Keratinocyte (primary cell): ENCODE results near the gene DUSP3. TPM values are rescaled to one million over a fixed set of nuclear protein-coding genes. Genes with fewer than 3 reads are reported as not detected.

ENCODE experiments used
- DNase-seq: peaks from one replicate; pipeline ENCODE4 v3.0.0-alpha.2; 2011; ENCODE audit warnings: low read depth, missing footprints, low spot score
- FAIRE-seq: peaks from 2 replicates; lab custom pipeline; 2011; peaks lifted over from hg19 to GRCh38; lab: Jason Lieb, UNC
- H2AFZ ChIP-seq: 2 replicates; pipeline ENCODE4 v1.6.0; 2012; ENCODE audit warnings: low read length, control low read depth, inconsistent platforms; ENCODE audit not compliant: control insufficient read depth
- H3K27ac ChIP-seq: 2 replicates; pipeline ENCODE4 v1.5.1; 2011; ENCODE audit warnings: low read length; ENCODE audit not compliant: control insufficient read depth, insufficient read depth
- H3K27me3 ChIP-seq: 3 replicates; pipeline ENCODE4 v1.6.0; 2011; ENCODE audit warnings: low read length; ENCODE audit not compliant: control insufficient read depth, insufficient read depth; ENCODE audit errors: extremely low read depth
- H3K36me3 ChIP-seq, 2 experiments: 2 replicates in 1 of 2; 3 replicates in 1 of 2; pipeline ENCODE4 v1.5.1; 2011; ENCODE audit warnings: low read length in 2 of 2, mild to moderate bottlenecking in 1 of 2; ENCODE audit not compliant: control insufficient read depth in 2 of 2, insufficient read depth in 2 of 2; ENCODE audit errors: extremely low read depth in 1 of 2
- H3K4me1 ChIP-seq: 3 replicates; pipeline ENCODE4 v1.5.1; 2011; ENCODE audit warnings: low read length; ENCODE audit not compliant: control insufficient read depth, insufficient read depth; ENCODE audit errors: extremely low read depth
- H3K4me2 ChIP-seq: 3 replicates; pipeline ENCODE4 v1.6.0; 2011; ENCODE audit warnings: low read depth, low read length; ENCODE audit not compliant: control insufficient read depth, insufficient read depth; ENCODE audit errors: extremely low read depth
- H3K4me3 ChIP-seq, 3 experiments: fragments of 200-600 bp in 1 of 3; sonication (generic) in 1 of 3; 2 replicates in 2 of 3; 3 replicates in 1 of 3; pipeline ENCODE4 v1.5.1; 2011 to 2016; ENCODE audit warnings: low read length in 3 of 3, mild to moderate bottlenecking in 3 of 3, control low read depth in 2 of 3, inconsistent platforms in 1 of 3, low read depth in 1 of 3, mixed read lengths in 1 of 3, mixed run types in 1 of 3, moderate library complexity in 1 of 3; ENCODE audit not compliant: control insufficient read depth in 2 of 3, insufficient read depth in 2 of 3; ENCODE audit errors: extremely low read depth in 1 of 3
- H3K79me2 ChIP-seq: 2 replicates; pipeline ENCODE4 v1.6.0; 2012; ENCODE audit warnings: low read length; ENCODE audit not compliant: control insufficient read depth, insufficient read depth
- H3K9ac ChIP-seq: 3 replicates; pipeline ENCODE4 v1.6.0; 2011; ENCODE audit warnings: low read length; ENCODE audit not compliant: control insufficient read depth, insufficient read depth; ENCODE audit errors: extremely low read depth
- H3K9me1 ChIP-seq: 3 replicates; pipeline ENCODE4 v1.6.0; 2011; ENCODE audit warnings: low read length; ENCODE audit not compliant: control insufficient read depth, insufficient read depth; ENCODE audit errors: extremely low read depth
- H3K9me3 ChIP-seq: 2 replicates; pipeline ENCODE4 v1.5.1; 2012; ENCODE audit warnings: low read depth, low read length; ENCODE audit not compliant: control insufficient read depth
- H4K20me1 ChIP-seq: 3 replicates; pipeline ENCODE4 v1.6.0; 2011; ENCODE audit warnings: low read length; ENCODE audit not compliant: control insufficient read depth, insufficient read depth; ENCODE audit errors: extremely low read depth
- CTCF ChIP-seq, 3 experiments: IDR thresholded peaks in 1 of 3; conservative IDR thresholded peaks in 1 of 3; optimal IDR thresholded peaks in 1 of 3; 2 replicates in 2 of 3; 3 replicates in 1 of 3; pipeline versions ENCODE3 to v1.5.1; 2011; ENCODE audit warnings: low read length in 3 of 3, mild to moderate bottlenecking in 3 of 3, moderate library complexity in 2 of 3, control low read depth in 1 of 3, inconsistent platforms in 1 of 3; ENCODE audit not compliant: insufficient read depth in 2 of 3; ENCODE audit errors: extremely low read depth in 1 of 3
- EZH2 ChIP-seq: IDR thresholded peaks from one replicate; pipeline ENCODE4 v1.6.1; 2012; ENCODE audit warnings: inconsistent platforms, mild to moderate bottlenecking, low read length, moderate library complexity
- dilution Hi-C: fragments of 300-500 bp; cut with MboI; formaldehyde crosslinking; loops from one replicate; pipeline ENCODE4 v1.7.0; 2020; ENCODE audit warnings: low sequenced_read_pairs; ENCODE audit not compliant: extremely low pct_ligation_motif_present
- polyA plus RNA-seq, 5 experiments: library from polyadenylated mRNA; depleted of rRNA in 3 of 5; stranded (reverse) in 3 of 5; stranded (forward) in 1 of 5; unstranded in 1 of 5; fragments of >200 nt; gene quantifications; 1 replicate in 1 of 5; 2 replicates in 3 of 5; 3 replicates in 1 of 5; pipeline versions ENCODE4 v1.2.1 to v1.2.3, GENCODE V29; 2011 to 2012; ENCODE audit warnings: missing spikeins in 2 of 5, low read depth in 1 of 5, low replicate concordance in 1 of 5

DUSP3 gene
- polyA plus RNA-seq, 1 donor (not counting 4 experiments of a cell fraction or from before 2014, with no cell fraction given): 39.2 TPM

GRCh38 chr17:43814714-43815113 lies 35.9 kb upstream of the DUSP3 start:
- TF ChIP-seq CTCF (optimal IDR thresholded peaks at IDR 0.05 in 1 of 3, IDR thresholded peaks at IDR 0.05 in 1 of 3, conservative IDR thresholded peaks at IDR 0.05 in 1 of 3; ENCODE audit: extremely low read depth in 1 of 3, insufficient read depth in 2 of 3, low read length in 3 of 3): no peak
- no peak for TF ChIP-seq EZH2
- Histone ChIP-seq H3K4me1 (peaks cover 9% of the 10 kb centered on the region), H3K36me3 (peaks cover 26 to 32% of the 10 kb centered on the region in 2 experiments), H3K4me2 (no peak overlapping the region), H2AFZ (no peak overlapping the region), H3K27me3 (no peaks in the 10 kb centered on the region), H3K9me1 (no peaks in the 10 kb centered on the region), H3K9me3 (no peaks in the 10 kb centered on the region), H4K20me1 (no peaks in the 10 kb centered on the region), H3K4me3 (no peak overlapping the region), H3K9ac (no peak overlapping the region), H3K79me2 (no peaks in the 10 kb centered on the region), H3K27ac (no peak overlapping the region)
- FAIRE-seq (peak; percentile 41), DNase-seq (no peak)
- dilution Hi-C loops: no loop called here

- H3K36me3 ChIP-seq: peaks cover 24 to 27% of the 10 kb centered on the region in 2 experiments
- H3K4me1 ChIP-seq: peaks cover 9% of the 10 kb centered on the region
- H3K27ac ChIP-seq: no peak overlapping the region
- no peak for FAIRE-seq
- DNase-seq: no peak
- no peak overlapping the region for H3K9ac ChIP-seq
- no peak for TF ChIP-seq CTCF (optimal IDR thresholded peaks at IDR 0.05 in 1 of 3, IDR thresholded peaks at IDR 0.05 in 1 of 3, conservative IDR thresholded peaks at IDR 0.05 in 1 of 3; ENCODE audit: extremely low read depth in 1 of 3, insufficient read depth in 2 of 3, low read length in 3 of 3)
- no peak for TF ChIP-seq EZH2
- no peak overlapping the region for H2AFZ ChIP-seq
- H3K4me2 ChIP-seq: no peak overlapping the region
- no peaks in the 10 kb centered on the region for H3K79me2 ChIP-seq
- no peaks in the 10 kb centered on the region for H3K27me3 ChIP-seq
- H3K4me3 ChIP-seq: no peak overlapping the region
- dilution Hi-C loops: no loop called here
- H3K9me3 ChIP-seq: no peaks in the 10 kb centered on the region
- H3K9me1 ChIP-seq: no peaks in the 10 kb centered on the region
- no peaks in the 10 kb centered on the region for H4K20me1 ChIP-seq
Measured at GRCh38 chr17:43814026-43814425, 35.2 kb upstream of the DUSP3 start.
